GM23338 (cell line): Measurements from ENCODE around the gene CATSPER3.

Experiments
- CREB1 ChIP-seq: fragments of 250-450 bp; sonication (Bioruptor Pico); IDR thresholded peaks from 2 replicates; pipeline ENCODE4 v1.5.0; 2020; ENCODE audit warnings: low read depth, mild to moderate bottlenecking, moderate library complexity
- CTCF ChIP-seq, 2 experiments: fragments of 200-600 bp in 1 of 2; sonication (generic) in 1 of 2; conservative IDR thresholded peaks; 2 replicates each; pipeline versions ENCODE4 v1.5.1 to v1.6.1; 2016 to 2017; ENCODE audit warnings: antibody characterized with exemption in 2 of 2, low read depth in 2 of 2, mild to moderate bottlenecking in 2 of 2, moderate library complexity in 1 of 2
- EZH2 ChIP-seq: fragments of 200-600 bp; sonication (generic); IDR thresholded peaks from one replicate; pipeline ENCODE4 v1.8.0; 2017; ENCODE audit warnings: antibody characterized with exemption, mild to moderate bottlenecking, low read depth; ENCODE audit not compliant: unreplicated experiment
- EZH2phosphoT487 ChIP-seq: fragments of 200-600 bp; sonication (generic); IDR thresholded peaks from one replicate; pipeline ENCODE4 v1.8.1; 2018; ENCODE audit warnings: antibody characterized with exemption; ENCODE audit not compliant: unreplicated experiment
- POLR2AphosphoS5 ChIP-seq: IDR thresholded peaks from 2 replicates; pipeline ENCODE4 v1.6.1; 2016; ENCODE audit warnings: antibody characterized with exemption, low read depth
- REST ChIP-seq: IDR thresholded peaks from one replicate; pipeline ENCODE4 v1.6.1; 2018; ENCODE audit warnings: antibody characterized with exemption; ENCODE audit not compliant: unreplicated experiment

GRCh38 chr5:134918861-134919260 lies 48.8 kb upstream of the CATSPER3 start:
- TF ChIP-seq CTCF (conservative IDR thresholded peaks at IDR 0.05; ENCODE audit: low read depth in 2 of 2), result no peak
- no peak for TF ChIP-seq EZH2
- no peak for TF ChIP-seq POLR2AphosphoS5
- no peak for TF ChIP-seq EZH2phosphoT487
- no peak for TF ChIP-seq CREB1 (CRISPR knock-in tag)
- TF ChIP-seq REST, result no peak
